Fibroblast of the conjunctiva (primary cell): ENCODE measurements around the gene MYO7A.

ENCODE experiments used
- DNase-seq: peaks from one replicate; pipeline ENCODE4 v3.0.0-alpha.2; 2010; ENCODE audit warnings: low read depth

Gene MYO7A

GRCh38 chr11:77147668-77148321 is 19.7 kb downstream of the MYO7A start:
- DNase-seq, result no peak

- DNase-seq, result no peak
Measured at GRCh38 chr11:77148963-77149715, 21.1 kb downstream of the MYO7A start.

GRCh38 chr11:77149716-77150392 is 21.8 kb downstream of the MYO7A start:
- no peak for DNase-seq

- no peak for DNase-seq
Measured at GRCh38 chr11:77150836-77151235, 22.8 kb downstream of the MYO7A start.

GRCh38 chr11:77151804-77152509 is 23.9 kb downstream of the MYO7A start:
- DNase-seq, result no peak

GRCh38 chr11:77152846-77153245 is 24.8 kb downstream of the MYO7A start:
- DNase-seq, result no peak

- no peak for DNase-seq
Measured at GRCh38 chr11:77153276-77154185, 25.5 kb downstream of the MYO7A start.

- DNase-seq, result no peak
Measured at GRCh38 chr11:77154381-77155081, 26.5 kb downstream of the MYO7A start.

GRCh38 chr11:77155082-77155475 is 27.0 kb downstream of the MYO7A start:
- no peak for DNase-seq

GRCh38 chr11:77155556-77156130 is 27.6 kb downstream of the MYO7A start:
- no peak for DNase-seq

- DNase-seq, result no peak
Measured at GRCh38 chr11:77156396-77157195, 28.6 kb downstream of the MYO7A start.

- no peak for DNase-seq
Measured at GRCh38 chr11:77158041-77158695, 30.1 kb downstream of the MYO7A start.

GRCh38 chr11:77159219-77159936 is 31.3 kb downstream of the MYO7A start:
- no peak for DNase-seq

GRCh38 chr11:77159937-77160495 is 32.0 kb downstream of the MYO7A start:
- DNase-seq, result no peak

GRCh38 chr11:77163271-77163670 is 35.2 kb downstream of the MYO7A start:
- DNase-seq, result no peak

GRCh38 chr11:77165066-77165465 is 37.0 kb downstream of the MYO7A start:
- DNase-seq, result no peak

- no peak for DNase-seq
Measured at GRCh38 chr11:77166021-77166420, 38.0 kb downstream of the MYO7A start.

GRCh38 chr11:77167111-77167626 is 39.1 kb downstream of the MYO7A start:
- no peak for DNase-seq
